Epithelial cell of esophagus (primary cell): ENCODE data around the gene GP2.
A peak's percentile ranks its signal among the peaks of the same experiment; 100 is the strongest.

Experiments
- DNase-seq: peaks from one replicate; pipeline ENCODE4 v3.0.0; 2010; ENCODE audit warnings: low read depth
- H3K4me3 ChIP-seq: 2 replicates; pipeline ENCODE4 v1.5.1; 2011; ENCODE audit warnings: mild to moderate bottlenecking, low read length, control low read depth
- CTCF ChIP-seq: IDR thresholded peaks from 2 replicates; pipeline ENCODE4 v1.5.1; 2011; ENCODE audit warnings: low read depth, mild to moderate bottlenecking, low read length, control low read depth, inconsistent platforms; ENCODE audit not compliant: insufficient read depth; ENCODE audit errors: missing control alignments

The GP2 gene

GRCh38 chr16:20301840-20302239 is 25.5 kb downstream of the GP2 start:
- no peak for TF ChIP-seq CTCF
- no peak overlapping the region for H3K4me3 ChIP-seq
- DNase-seq: no peak

GRCh38 chr16:20300312-20301097 is 26.8 kb downstream of the GP2 start:
- TF ChIP-seq CTCF: peak; percentile 42
- H3K4me3 ChIP-seq: no peak overlapping the region
- DNase-seq: peak; percentile 39

GRCh38 chr16:20298452-20298851 is 28.9 kb downstream of the GP2 start:
- no peak for DNase-seq
- no peak overlapping the region for H3K4me3 ChIP-seq
- TF ChIP-seq CTCF: no peak

GRCh38 chr16:20291208-20292206 is 35.8 kb downstream of the GP2 start:
- no peak for DNase-seq
- TF ChIP-seq CTCF: no peak
- no peak overlapping the region for H3K4me3 ChIP-seq

- TF ChIP-seq CTCF: no peak
- no peak for DNase-seq
- no peak overlapping the region for H3K4me3 ChIP-seq
These were observed 37.7 kb downstream of the GP2 start for GRCh38 chr16:20289571-20289970.

- TF ChIP-seq CTCF: no peak
- no peak overlapping the region for H3K4me3 ChIP-seq
- DNase-seq: no peak
These were observed 41.3 kb downstream of the GP2 start for GRCh38 chr16:20285993-20286499.
